GM18867 (cell line): ENCODE measurements around the gene LIPK.
"Not testable (repeated sequence)": the region's sequence is repeated elsewhere in the genome, so short reads cannot be mapped to it uniquely, and the experiment has no call there.

ENCODE experiments used
- ATAC-seq: cut with Tn5 transposase; IDR thresholded peaks from one replicate; pipeline ENCODE4 v1.9.1; 2021; ENCODE audit warnings: mild to moderate bottlenecking, moderate library complexity; ENCODE audit not compliant: unreplicated experiment

LIPK gene, protein sequence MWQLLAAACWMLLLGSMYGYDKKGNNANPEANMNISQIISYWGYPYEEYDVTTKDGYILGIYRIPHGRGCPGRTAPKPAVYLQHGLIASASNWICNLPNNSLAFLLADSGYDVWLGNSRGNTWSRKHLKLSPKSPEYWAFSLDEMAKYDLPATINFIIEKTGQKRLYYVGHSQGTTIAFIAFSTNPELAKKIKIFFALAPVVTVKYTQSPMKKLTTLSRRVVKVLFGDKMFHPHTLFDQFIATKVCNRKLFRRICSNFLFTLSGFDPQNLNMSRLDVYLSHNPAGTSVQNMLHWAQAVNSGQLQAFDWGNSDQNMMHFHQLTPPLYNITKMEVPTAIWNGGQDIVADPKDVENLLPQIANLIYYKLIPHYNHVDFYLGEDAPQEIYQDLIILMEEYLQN

DNA sequence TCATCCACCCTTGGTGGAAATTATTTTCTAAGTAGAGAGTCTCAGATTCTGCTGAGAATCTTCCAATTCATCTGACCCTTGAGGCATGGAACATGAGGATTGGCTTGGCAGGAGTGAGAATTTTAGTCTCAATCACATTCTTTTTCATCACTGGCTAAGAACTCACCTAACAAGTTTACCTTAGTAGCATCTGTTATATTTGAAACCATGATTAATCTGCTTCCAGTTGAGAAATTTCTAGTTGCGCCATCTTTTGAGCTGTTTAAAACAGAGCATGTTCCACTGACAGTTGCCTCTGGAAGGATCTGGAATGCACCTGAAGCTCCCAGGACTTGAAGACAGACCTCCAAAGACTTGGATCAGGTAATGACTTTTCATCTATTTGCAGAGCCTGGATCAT is at the start of gene LIPK:
LIPK (plus strand) TSS at position 292 of the 400 bp plus-strand sequence. CDS start 18,295 bp downstream, outside the sequence.
- ATAC-seq, result no peak

DNA sequence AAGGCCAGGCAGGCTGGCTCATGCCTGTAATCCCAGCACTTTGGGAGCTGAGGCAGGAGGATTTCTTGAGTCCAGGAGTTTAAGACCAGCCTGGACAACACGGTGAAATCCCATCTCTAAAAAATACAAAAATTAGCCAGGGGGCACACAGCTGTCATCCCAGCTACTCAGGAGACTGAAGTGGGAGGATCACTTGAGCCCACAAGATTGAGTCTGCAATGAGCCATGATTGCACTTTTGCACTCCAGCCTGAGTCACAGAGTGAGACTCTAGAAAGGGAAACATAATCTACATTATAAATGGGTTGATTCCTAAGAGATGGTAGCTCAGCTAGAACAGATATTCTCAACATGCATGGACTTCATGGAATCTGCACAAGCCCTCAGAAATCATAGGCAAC is 48.1 kb upstream of the LIPK start:
- no peak for ATAC-seq

DNA sequence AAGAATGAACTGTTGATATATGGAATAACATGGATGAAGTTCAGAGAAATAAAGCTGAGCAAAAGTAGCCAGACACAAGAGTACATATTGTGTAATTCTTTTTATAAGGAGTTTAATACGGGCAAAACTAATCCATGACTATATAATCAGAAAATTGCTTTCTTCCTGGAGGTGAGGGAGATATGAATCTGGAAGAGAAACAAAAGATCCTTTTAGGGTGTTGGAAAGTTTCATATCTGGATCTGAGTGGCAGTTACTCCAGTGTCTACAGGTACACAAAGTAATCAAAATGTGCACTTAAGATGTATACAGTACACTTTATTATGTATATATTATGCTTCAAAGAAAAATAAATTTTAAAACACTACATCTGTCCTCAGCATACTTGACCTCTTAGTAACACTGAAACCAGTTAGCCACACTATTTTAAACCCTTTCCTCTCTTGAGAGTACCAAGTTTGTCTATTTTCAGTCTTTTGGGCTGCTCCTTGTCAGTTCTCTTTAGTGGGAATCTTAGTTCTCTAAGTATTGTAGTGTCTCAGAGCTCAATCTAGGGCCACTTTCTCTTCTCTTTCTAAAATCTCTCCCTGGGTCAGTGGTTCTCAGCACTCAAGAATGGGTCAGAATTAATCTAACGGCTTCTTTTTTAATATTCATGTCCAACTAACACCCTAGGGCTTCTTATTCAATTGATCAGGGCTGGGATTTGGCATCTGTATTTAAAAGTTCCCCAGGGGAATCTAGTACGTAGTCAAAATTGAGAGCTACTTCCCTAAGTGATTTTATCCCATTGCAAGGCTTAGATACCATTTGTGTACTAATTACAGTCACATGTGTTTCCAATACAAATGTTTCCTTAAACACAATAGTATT is 46.1 kb upstream of the LIPK start:
- ATAC-seq, result no peak

DNA sequence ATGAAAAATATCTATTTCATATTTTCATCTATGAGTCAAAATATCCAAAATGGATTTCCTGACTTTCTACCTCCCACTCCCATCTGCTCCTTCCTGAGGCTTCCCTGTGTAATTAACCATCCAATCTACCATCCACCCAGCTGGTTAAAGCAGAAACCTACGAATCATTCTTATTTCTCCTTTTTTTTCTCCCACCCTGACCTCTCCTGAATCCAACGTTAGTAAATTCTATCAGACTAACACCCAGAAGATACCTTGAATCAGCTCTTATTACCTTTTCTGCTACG is 45.5 kb upstream of the LIPK start:
- ATAC-seq, result no peak

DNA sequence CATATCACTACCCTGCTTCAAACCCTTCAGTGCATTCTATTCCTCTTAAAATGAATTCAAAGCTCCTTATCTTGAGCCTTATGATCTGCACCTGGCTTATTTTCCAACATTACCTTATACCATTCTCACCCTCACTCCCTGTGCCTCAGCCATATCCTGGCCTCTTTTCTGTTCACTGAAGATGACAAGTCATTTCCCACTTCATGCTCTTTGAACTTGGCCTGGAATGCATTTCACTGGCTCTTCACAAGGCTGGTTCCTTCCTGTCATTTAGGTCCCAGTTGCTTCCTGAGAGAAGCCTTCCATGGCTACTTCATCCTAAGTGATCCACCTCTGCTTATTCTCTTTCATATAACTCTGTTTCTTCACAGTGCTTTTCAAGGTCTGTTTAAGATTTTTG is 45.0 kb upstream of the LIPK start:
- no peak for ATAC-seq

DNA sequence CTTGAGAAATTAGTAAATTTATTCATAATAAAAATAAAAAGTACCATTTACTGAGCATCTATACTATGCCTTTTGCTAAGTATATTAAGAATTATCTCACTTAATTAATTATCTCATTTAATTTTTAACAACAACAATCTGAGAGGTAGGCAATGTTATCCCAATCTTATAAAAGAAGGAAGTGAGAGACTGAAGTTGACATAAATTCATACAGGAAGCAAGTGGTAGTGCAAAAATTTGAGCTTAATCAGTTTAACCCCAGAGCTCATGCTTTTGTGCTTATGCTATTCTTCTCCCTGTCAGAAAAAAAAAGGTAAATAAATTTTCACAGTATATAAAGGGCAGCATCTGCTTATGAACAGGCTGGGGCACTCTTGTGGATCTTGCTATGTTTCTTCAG is 44.5 kb upstream of the LIPK start:
- no peak for ATAC-seq

DNA sequence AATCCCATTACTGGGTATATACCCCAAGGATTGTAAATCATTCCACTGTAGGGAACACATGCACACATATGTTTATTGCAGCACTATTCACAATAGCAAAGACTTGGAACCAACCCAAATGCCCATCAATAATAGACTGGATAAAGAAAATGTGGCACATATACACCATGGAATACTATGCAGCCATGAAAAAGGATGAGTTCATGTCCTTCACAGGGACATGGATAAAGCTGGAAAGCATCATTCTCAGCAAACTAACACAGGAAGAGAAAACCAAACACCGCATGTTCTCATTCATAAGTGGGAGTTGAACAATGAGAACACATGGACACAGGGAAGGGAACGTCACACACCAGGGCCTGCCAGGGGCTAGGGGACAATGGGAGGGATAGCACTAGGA is 42.9 kb upstream of the LIPK start:
- ATAC-seq, result not testable (repeated sequence)

DNA sequence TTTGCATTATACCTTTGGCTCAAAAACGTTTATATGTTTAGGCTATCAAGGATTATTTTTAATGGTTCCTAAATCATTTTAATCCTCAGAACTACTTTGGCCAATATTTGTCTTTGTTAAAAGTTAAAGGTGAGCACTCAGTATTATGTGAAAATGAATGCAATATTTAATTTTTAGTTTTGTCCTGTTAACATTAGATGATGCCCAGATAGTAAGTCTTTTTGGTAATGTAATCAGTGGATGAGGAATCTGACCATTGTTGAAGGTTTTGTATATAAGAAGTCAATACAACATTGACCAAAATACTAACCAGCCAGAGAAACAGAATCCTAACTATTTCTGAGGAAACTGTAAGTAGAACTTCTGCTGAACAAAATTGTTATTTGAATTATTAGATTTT is 41.9 kb upstream of the LIPK start, which contains the start of gene LIPF:
LIPF (plus strand) TSS at position 301 of the 400 bp plus-strand sequence. CDS start 2,856 bp downstream, outside the sequence.
- no peak for ATAC-seq

DNA sequence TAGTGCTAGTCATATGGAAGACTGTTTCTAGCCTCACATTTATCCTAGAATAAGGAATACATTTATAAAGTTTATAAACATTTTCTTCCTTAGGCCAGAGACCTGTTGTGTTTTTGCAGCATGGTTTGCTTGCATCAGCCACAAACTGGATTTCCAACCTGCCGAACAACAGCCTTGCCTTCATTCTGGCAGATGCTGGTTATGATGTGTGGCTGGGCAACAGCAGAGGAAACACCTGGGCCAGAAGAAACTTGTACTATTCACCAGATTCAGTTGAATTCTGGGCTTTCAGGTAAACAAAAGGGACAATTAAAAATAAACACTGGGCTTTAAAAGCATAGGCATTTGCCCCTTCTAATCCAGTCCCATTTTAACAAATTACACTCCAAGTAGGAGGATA is 37.6 kb upstream of the LIPK start:
- no peak for ATAC-seq

DNA sequence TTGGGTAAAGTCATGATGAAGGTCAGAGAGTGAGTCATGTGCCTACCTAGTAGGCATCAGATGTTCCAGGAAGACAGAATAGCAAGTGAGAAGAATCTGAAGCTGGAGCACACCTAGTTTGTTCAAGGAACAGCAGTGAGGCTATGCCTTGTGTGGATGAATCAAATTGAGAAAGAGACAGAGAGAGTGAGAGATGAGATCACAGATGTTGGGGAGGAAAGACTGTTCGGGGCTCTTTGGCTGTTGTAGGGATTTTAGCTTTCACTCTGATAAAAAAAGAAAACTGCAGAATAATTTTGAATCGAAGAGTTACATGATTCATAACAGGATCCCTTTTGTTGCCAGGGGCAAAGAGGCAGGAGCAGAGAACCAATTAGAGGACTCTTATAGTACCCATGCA is 35.6 kb upstream of the LIPK start:
- ATAC-seq, result no peak

DNA sequence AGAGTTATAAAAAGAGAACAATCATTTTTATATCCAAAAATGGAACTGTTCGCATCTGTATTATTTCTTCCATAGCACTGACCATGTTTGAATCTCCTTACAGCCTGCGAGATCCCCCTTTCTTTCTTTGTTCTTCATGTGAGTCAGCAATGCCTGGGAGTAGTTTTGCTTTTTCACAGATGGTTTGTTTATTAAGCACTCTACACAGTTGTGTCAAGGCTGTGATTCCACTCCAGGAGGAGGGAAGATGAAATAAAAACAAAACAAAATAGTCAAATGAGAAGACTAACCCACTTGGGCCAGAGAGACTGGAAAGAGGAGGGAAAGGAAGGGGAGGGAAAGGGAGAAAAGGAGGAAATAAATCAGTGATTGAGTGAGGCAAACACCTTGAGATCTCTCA is 34.0 kb upstream of the LIPK start:
- ATAC-seq, result no peak

DNA sequence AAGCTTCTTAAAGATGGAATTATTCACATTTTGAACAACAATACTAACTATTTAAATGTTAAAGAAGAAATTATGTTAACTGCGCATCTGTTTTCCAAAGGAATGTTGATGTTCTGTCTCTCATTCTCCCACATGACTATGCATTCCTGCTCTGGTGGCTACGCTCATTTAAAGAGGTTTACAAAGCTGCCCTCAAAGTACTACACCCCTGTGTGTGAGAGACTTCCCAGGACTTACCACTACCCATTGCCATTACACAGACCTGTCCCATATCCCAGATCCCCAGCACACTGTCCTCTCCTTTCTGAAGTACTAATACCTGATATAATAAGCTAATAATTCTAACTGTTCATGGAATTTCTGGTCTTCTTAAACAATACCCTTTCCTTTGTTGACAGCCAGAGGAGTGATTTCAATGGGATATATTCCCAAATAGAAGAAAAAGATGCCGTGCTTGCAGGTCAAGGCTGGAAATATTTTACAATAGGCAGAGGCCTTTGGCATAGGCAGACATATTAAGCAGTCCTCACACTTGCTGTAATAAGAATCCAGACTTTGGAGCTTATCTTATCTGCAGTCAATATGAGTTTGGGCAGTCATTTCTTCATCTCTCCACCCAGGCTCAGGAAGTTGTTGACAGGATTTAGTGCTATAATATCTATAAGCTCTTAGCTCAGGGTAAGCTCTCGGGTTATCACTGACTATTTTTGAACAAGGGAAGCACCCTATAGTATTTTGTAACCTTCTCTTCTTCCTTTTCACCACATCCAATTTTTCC is 29.6 kb upstream of the LIPK start:
- ATAC-seq, result no peak

DNA sequence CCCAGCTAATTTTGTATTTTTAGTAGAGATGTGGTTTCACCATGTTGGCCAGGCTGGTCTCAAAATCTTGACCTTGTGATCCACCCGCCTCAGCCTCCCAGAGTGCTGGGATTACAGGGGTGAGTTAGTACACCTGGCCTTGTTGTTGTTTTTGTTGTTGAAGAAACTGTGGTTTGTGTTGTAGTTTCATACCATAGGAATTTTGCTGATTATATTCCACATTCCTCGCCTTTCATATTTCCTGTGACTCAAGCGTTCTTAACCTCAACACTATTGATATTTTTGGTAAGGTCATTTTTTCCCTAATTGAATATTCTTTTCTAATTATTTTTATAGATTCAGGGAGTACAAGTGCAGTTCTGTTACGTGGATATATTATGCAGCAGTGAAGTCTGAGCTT is 25.1 kb upstream of the LIPK start:
- ATAC-seq, result no peak

DNA sequence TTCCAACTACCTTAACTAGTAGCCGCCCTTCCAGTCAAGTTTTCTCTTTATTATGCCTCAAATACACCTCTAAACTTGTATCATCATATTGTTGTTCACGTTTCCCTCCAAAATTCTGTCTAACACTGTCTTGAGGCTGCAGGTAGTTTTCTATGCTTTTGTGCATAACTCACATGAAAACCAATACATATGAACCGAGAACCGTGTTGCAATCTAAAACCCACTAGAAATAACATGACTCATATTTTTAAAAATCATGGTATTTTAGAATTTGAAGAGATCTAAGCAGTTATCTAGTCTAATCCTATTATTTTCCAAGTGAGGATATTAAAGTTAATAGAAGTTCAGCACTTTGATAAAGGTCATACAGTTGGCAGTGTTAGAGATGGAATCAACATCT is 23.6 kb upstream of the LIPK start:
- no peak for ATAC-seq

DNA sequence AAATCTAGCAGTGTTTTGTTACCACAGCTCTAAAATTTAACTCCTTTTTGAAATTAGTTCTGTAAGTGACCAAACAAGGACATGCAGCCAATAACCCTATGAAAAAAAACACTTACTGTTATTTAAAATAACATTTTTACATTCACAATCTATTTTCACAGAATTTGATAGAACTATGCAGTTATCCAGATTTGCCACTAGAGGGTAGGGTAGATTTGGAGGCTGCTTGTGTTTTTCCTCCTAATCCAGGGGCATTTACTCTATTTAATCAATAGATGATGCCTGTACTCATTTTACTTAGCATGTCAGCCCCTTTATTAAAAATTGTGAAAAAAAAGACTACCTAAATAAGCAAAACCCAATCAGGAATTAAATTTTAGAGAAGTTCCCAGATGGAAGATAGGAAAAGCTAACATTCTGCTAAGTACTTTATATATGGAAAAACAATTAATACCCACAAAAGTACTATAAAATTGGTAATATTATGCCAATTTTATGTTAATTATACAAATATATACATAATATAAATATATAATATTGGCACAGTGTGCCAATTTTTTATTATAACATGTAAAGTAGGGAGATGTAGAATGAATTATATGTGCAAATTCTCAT is 18.1 kb upstream of the LIPK start:
- no peak for ATAC-seq

DNA sequence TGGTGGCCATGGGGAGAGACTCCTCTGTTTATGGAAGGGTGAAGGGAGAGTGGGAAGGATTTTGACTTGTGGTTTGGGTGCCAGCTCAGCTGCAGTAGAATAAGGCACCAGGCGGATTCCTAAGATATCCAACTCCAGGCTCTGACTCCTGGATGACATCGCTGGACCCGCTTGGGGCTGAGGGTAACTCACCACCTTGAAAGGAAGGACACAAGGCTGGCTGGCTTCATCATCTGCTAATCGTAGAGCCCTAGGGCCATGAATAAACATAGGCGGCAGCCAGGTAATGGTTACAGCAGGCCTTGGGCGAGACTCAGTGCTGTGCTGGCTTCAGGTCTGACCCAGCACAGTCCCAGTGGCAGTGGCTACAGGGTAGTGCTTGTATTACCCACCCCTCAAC is 16.7 kb upstream of the LIPK start:
- ATAC-seq, result no peak

DNA sequence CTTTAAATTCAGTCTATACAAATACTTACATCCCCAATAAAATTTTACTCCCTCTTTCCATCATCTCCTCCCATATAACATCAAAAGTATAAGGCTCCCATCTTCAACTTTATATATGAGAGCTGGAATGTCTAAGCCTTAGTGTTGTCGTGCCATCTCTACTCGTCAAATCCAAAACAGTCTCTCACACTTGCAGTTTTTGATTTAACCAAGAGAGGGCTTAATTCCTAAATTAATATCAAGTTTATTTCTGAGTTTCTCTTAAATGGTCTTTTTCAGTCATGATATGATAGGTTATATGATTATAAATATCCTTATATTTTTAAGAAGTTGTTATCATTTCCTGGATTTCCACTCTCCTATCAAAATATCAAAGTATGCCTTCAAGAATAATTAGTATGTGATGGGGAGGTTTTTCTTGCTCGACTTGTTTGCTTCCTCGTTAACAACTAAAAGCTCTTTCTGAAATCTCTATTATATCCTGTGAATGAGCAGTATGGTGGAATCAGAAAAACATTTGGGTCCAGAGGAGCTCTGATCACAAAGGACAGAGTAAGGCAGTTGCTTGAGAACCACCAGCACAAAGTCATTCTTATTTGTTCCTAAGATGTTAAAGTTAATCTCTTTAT is 12.5 kb upstream of the LIPK start:
- no peak for ATAC-seq

DNA sequence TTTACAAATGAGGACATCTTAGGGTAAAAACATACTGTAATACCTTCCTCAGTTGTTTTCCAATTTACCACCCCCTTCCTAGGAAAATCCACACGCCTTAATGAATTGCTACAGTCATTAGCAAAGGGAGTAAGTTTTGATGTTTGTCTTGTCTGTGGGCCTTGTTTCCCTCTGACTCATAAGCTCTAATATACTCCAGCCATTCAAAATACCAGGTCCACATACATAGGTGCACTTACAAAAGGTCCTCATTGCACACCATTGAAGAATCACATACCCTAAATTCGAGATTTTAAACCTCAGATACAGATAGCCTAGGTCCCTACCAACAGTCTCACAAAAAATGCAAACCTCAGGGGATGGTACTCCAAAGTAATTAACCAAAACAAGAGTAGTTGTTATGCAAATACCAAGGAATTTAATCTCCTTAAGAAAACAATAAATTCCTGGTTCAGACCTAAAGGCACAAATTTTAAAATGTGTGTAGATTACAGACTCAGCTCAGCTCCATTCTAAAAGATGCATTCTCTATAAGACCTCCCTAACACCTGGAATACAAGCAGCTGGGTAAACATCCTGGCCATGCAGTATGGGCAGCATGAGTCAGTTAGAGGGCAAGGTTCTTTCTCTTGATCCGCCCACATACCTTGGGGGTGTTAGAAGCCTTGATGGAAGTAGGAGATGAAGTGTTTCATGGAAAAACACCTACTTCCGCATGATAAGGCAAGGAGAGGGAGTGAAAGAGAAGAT is 3.0 kb upstream of the LIPK start:
- no peak for ATAC-seq

DNA sequence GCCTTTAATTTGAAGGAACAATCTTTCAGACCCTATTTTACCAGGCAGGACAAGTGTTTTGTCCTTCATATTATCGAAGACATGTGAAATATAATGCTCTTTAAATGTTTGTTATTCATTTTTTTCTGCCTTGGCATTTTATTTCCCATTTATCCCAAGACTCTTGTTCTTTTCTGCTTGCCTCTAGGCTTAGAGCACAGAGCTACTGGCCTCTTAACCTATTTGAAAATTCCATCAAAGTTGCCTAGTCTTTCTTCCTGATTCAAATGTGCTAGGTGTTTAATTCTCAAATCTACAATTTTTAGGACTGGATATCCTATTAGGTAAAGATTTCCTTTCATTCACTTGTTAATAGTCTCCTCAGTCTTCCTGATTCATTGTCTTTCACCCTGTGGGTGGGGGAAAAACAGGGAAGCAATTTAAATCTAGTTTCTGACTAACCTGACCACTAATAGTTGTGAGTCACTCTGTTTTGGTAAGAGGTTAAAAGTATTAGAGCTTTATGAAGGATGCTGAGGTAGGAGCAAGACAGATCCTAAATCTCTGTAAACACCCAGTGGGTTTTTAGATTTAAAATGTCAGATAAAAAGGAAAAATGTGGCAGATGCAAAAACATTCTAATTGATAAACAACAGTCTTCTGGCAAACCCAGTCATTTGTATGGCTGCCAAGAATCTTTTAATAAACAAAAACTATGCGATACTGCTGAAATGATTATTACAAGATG is 1.5 kb downstream of the LIPK start:
- no peak for ATAC-seq
